Stimulated activated CD4-positive, alpha-beta T cell treated with anti-CD3 and anti-CD28 coated beads, Interleukin-1b, Interleukin-23, amount 100 ng/mL, for 1 hour (primary cell): ENCODE data around the gene PPP1R2.

Source experiments
- DNase-seq, 2 donors: peaks; one replicate each; pipeline ENCODE4 v3.0.0-alpha.2; 2020; ENCODE audit warnings: low read depth in 2 of 2

PPP1R2 gene

GRCh38 chr3:195565716-195566115 is 22.6 kb upstream of the PPP1R2 start:
- no peak for DNase-seq

- DNase-seq: no peak
Observed at GRCh38 chr3:195563317-195563716, 20.2 kb upstream of the PPP1R2 start.

DNA sequence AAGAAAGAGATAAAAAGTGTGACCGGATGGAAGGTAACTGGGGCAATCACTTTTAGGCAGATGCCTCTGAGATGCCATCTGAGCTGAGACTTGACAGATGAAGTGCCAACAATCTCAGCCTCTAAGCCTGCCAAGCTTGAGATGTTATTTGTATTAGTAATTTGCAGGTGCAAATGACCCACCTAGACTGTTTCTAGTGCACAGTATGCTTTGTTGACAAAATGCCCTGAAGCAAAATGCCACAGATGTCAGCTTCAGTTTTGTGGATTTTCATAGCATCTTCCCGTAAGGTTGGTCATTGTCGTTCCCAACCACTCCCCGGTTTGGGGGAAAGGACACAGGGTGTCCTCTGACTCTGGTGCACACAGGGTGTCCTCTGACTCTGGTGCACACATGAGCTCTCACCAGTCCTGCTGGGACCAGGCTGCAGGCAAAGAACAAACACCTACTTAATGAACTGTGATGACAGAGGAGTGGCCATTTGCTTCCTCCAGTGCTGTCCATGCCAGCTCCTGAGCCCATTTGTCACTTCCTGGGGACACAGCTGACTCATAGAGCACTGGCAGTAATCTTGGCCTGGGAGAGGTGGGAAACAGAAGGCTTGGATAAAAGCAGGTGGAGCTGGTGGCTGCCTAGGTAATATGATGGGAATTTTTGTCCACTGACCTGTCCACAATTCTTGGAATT is 16.7 kb upstream of the PPP1R2 start:
- no peak for DNase-seq

DNA sequence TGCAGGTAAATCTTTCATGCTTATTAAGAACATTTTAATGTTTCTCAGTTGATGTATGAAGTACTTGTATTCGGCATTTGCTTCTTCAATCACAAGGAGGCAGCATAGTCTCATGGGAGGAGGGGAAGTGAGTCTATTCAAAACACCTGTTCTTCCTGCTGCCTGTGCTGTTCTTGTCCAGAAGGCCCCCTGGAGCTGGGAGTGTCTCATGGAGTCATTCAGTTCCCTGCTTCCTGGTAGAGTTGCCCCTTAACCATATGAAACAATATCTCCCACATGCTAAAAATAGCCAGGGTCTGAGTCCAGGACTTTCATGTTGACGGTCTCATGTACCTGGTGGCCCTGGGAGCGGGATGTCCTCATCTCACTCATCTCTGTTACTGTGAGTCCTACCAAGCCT is 15.5 kb upstream of the PPP1R2 start:
- no peak for DNase-seq

DNA sequence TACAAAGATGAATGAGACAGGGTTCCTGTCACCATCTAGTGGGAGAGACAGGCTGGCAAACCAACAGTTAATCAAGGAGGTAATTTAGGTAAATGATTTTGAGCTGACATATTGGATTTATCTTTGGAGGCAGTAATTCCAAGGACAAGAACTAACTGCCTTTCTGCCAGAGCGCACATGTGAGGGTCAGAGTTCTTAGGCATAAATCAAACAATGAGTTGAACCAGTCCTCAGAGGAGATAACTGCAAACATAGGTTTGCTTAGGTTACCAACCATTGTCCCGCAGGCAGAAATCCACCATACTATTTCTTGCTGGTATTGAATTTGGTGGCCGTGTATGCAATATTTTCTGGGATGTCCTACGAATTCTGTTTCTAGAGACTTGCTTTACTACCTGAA is 14.2 kb upstream of the PPP1R2 start:
- DNase-seq: no peak

DNA sequence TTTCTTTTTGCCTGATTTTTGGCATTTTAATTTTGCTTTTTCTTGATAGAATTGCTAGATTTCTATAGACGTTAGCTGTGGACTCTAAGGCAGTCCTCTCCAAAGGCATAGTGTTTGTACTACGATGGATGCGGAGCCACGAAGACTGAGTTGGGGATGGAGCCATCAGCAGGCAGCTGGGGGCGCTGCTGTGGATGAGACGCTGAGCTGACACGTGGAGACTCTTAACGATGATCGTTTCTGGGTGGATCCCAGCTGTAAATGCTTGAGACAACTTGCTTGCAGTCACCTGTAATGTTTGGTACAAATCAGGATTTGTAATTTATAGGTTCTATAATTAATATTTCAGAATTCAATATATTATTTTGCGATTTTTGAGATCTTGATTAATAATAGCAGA is 13.3 kb upstream of the PPP1R2 start:
- no peak for DNase-seq

- DNase-seq: no peak
Observed at GRCh38 chr3:195555110-195555509, 12.0 kb upstream of the PPP1R2 start.

GRCh38 chr3:195554458-195554857 is 11.3 kb upstream of the PPP1R2 start:
- no peak for DNase-seq

DNA sequence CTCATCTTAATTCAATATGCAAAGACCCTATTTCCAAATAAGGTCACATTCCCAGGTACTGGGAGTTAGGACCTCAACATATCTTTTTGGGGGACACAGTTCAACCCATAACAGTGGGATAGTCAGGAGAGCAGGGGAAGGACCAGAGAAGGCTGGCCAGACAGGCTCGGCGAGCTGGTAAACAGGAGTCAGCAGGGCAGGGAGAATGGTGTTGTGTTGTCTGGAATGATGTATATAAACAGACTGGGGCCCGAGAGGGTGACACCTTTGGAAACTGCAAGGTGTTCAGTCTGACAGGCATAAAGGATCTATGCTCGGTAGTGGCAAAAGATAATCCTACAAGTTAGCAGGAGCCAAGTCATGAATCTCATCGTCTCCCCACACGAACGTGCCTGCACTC is 10.1 kb upstream of the PPP1R2 start:
- DNase-seq: no peak

- no peak for DNase-seq
Observed at GRCh38 chr3:195551381-195551978, 8.4 kb upstream of the PPP1R2 start.

GRCh38 chr3:195550723-195551122 is 7.6 kb upstream of the PPP1R2 start:
- DNase-seq: no peak

DNA sequence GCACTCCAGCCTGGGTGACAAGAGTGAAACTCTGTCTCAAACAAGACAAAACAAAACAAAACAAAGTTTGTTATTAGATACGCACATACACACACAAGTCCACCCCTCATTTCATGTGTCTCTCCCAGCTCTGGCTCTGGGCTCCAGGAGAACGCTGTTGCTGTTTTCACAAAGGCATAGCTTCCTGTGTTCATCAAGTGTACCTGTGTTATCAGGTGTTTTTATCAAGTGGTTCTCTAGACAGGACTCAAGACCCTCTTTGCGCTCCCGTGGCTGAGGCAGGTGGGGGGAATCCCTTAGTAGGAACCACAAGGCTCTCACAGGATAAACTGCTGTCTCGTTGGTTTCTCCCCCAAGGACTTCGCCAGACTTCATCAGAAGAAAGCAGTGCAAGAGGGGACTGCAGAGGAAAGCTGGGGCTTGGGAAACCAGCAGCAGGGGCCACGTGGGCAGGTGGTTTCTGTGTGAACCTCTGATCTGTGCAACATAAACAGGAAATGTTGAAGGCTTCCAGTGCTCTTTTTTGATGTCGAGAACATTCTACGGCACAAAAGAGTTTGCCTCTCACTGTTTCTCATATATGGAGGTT is 6.9 kb upstream of the PPP1R2 start:
- DNase-seq: peak; percentile 27 to 55

GRCh38 chr3:195548987-195549386 is 5.9 kb upstream of the PPP1R2 start:
- DNase-seq: no peak

GRCh38 chr3:195548501-195548900 is 5.4 kb upstream of the PPP1R2 start:
- no peak for DNase-seq

DNA sequence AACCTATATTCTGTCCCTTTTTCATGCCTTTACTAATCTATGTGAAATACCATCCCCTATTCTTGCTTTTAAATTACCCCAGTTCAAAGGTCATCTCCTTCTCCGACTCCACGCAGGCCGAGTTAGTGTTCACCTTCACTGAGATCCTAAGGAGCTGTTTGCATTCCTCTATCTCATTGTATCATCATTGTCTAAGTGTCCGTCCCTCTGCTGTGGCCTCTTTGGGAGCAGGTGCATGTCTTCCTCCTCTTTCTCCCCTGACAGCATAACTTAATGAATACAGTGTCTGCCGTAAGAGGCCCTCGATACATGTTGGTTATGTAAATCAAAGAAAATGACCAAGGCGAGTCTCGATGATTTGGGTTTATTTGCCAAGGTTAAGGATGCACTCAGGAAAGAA is 4.9 kb upstream of the PPP1R2 start:
- DNase-seq: no peak

- no peak for DNase-seq
Observed at GRCh38 chr3:195546130-195546560, 3.0 kb upstream of the PPP1R2 start.

GRCh38 chr3:195544634-195545033 is 1.5 kb upstream of the PPP1R2 start:
- DNase-seq: no peak

DNA sequence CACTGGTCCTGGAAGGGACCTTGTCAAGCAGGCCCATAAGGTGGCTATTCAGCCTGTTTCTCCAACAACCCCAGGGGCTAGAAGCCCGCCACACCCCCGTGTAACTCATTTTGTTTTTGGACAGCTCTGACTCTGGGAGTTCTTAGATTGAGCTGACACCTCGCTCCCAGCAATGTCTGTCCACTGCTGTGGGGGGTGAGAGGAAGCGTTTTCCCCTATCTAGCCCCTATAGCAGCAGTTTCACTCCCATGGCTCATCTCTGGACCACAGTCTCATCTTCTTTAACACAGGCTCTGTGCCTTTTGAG is 1.1 kb upstream of the PPP1R2 start:
- no peak for DNase-seq

GRCh38 chr3:195543500-195544229 is 540 bp upstream of the PPP1R2 start:
- no peak for DNase-seq

DNA sequence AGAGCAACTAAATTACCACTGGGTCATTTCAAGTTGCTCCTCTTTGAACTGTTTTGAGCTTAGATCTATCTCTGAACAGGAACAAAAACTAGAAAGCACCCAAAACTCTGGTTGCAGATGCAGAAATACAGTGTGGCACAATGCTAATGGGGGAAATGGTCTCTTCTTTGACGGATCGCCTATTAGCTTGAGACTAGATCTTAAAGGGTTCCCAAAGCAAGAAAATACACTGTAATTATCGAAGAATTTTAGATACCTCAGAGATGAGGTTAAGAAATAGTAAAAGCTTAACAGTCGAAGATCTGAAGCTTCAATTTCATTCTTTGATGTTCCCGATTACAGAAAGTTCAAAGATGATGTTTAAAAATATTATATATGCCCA is 818 bp downstream of the PPP1R2 start:
- DNase-seq: no peak

DNA sequence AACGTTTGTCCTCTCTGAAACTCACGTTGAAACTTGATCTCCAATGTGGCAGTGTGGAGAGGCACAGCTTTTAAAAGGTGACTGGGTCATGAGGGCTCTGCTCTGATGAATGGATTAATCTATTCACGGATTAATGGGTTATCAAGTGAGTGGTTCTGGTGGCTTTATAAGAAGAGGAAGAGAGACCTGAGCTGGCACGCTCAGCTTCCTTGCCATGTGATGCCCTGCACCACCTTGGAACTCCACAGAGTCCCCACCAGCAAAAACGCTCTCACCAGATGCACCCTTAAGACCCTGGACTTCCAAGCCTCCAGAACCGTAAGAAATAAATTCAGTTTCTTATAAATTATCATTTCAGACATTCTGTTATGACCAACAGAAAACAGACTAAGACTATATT is 2.6 kb downstream of the PPP1R2 start:
- no peak for DNase-seq

DNA sequence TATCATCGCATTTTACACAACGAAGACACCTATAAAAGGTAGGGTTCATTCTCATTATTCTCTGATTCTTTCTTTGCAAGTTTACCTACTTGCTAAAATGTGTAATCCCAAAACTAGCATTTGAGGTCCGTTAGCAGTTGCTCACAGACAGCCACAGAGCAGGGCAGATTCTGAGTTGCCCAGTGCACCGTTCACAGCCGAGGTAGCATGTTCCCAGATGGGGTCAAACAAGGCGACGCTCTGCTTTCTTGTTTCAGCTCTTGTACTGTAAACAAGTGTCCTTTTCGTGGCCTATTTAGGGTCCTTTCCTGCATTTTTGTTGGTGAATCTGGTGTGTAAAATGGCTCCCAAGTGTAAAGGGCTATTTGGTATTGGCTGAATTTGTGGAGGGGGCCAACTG is 3.1 kb downstream of the PPP1R2 start:
- no peak for DNase-seq

DNA sequence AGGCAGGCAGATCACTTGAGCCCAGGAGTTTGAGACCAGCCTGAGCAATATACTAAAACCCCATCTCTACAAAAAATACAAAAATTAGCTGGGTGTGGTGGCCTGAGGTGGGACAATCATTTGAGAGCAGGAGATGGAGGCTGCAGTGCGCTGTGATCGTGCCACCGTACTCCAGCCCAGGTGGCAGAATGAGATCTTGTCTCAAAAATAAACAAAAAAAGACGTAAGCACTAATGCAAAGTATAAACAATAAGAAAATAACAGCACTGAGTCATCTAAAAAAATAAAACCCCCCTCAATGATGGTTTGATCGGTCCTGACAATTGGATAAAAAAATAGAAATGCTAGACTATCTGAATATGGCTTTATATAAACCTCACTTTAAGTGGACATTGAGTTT is 3.6 kb downstream of the PPP1R2 start:
- DNase-seq: no peak
